Natural killer cell treated with Interleukin-12 subunit alpha and Interleukin-12 subunit beta and Interleukin-15 and Interleukin-18, amount 100 ng/mL, for 72 hours (primary cell): ENCODE measurements around the gene SNUPN. TPM values are rescaled to one million over a fixed set of nuclear protein-coding genes. Genes with fewer than 3 reads are reported as not detected.

Source experiments
- ATAC-seq, 2 donors: fragments of 150-1000 bp; cut with Tn5 transposase in 1 of 2; sonication (Bioruptor Pico), chemical (Tn5 transposase) in 1 of 2; 2 replicates each; pipeline ENCODE4 v1.10.0; 2021
- DNase-seq: peaks from one replicate; pipeline ENCODE4 v3.0.0; 2022; ENCODE audit warnings: low spot score
- H3K27ac Mint-ChIP-seq, 2 donors: 1 replicate in 1 of 2; 2 replicates in 1 of 2; pipeline ENCODE4 v1.8.0; 2022; ENCODE audit warnings: mixed read lengths in 2 of 2, mild to moderate bottlenecking in 1 of 2, moderate library complexity in 1 of 2
- H3K27me3 Mint-ChIP-seq, 2 donors: 1 replicate in 1 of 2; 2 replicates in 1 of 2; pipeline ENCODE4 v1.8.0; 2022; ENCODE audit warnings: mixed read lengths in 2 of 2
- H3K36me3 Mint-ChIP-seq: one replicate; pipeline ENCODE4 v1.8.0; 2022; ENCODE audit warnings: mixed read lengths
- H3K4me1 Mint-ChIP-seq, 2 donors: 1 replicate in 1 of 2; 2 replicates in 1 of 2; pipeline ENCODE4 v1.8.0; 2022; ENCODE audit warnings: low read depth in 2 of 2, mixed read lengths in 2 of 2, mild to moderate bottlenecking in 1 of 2
- H3K4me3 Mint-ChIP-seq: one replicate; pipeline ENCODE4 v1.8.0; 2022; ENCODE audit warnings: mixed read lengths
- H3K9me3 Mint-ChIP-seq: 2 replicates; pipeline ENCODE4 v1.8.0; 2022; ENCODE audit warnings: mixed read lengths
- total RNA-seq, 2 donors: library from RNA; stranded (reverse); gene quantifications; one replicate each; pipeline ENCODE4 v1.2.3, GENCODE V29; 2022

Gene SNUPN
- total RNA-seq, 2 donors from 2014 or later: 15.5 to 26.7 TPM

DNA sequence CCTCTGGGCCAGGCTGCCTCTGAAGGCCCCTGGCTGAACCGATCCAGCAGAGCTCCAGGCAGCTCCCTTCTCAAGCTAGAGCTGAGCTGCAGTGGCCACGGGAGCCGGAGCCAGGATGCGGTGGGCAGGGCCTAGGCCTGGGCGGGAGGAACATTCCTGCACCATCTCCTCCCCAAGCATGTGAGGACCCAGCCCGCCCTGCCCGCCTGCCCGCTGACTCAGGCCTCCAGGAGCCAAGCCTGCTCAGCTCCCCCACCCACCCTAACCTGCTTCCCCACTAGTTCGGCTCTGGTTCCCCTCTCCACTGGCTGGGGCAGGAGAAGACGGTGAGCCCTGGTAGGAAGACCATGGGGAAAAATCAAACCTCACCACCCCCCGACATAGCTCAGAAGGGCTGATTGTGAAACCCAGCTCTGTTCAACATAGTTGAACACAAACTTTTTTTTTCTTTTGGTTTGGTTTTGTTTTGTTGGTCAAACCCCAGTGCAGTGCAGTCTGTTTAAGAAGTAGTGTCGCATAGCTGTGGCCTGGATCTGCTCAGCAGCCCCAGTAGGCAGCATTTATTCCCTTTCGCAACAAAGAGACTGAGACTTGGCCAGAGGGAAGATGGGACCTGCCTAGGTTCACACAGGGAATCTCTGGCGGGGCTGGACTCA lies 35.7 kb upstream of the SNUPN start:
- H3K27me3 Mint-ChIP-seq: no peaks in the 10 kb centered on the region
- H3K4me3 Mint-ChIP-seq: no peak overlapping the region
- DNase-seq (no peak), ATAC-seq (no peak)
- H3K9me3 Mint-ChIP-seq: no peaks in the 10 kb centered on the region
- peaks cover 0 to 4% of the 10 kb centered on the region in 2 donors for H3K4me1 Mint-ChIP-seq
- no peaks in the 10 kb centered on the region for H3K36me3 Mint-ChIP-seq
- H3K27ac Mint-ChIP-seq: no peak overlapping the region

GRCh38 chr15:75659928-75660645 lies 34.6 kb upstream of the SNUPN start:
- H3K4me1 Mint-ChIP-seq: no peaks in the 10 kb centered on the region
- no peak overlapping the region for H3K4me3 Mint-ChIP-seq
- ATAC-seq: peak in 1 of 2 donors; percentile 6
- DNase-seq: no peak
- H3K27ac Mint-ChIP-seq: no peak overlapping the region
- no peaks in the 10 kb centered on the region for H3K9me3 Mint-ChIP-seq
- no peaks in the 10 kb centered on the region for H3K36me3 Mint-ChIP-seq
- H3K27me3 Mint-ChIP-seq: no peaks in the 10 kb centered on the region

GRCh38 chr15:75659141-75659771 lies 33.7 kb upstream of the SNUPN start:
- Mint-ChIP-seq H3K4me3 (no peak overlapping the region), H3K9me3 (no peaks in the 10 kb centered on the region), H3K27ac (no peak overlapping the region), H3K36me3 (no peaks in the 10 kb centered on the region), H3K27me3 (no peaks in the 10 kb centered on the region), H3K4me1 (no peaks in the 10 kb centered on the region)
- ATAC-seq (no peak), DNase-seq (no peak)

- Mint-ChIP-seq H3K9me3 (no peaks in the 10 kb centered on the region), H3K4me3 (no peak overlapping the region)
Measured at GRCh38 chr15:75656813-75657212, 31.3 kb upstream of the SNUPN start.

GRCh38 chr15:75656331-75656730 lies 30.8 kb upstream of the SNUPN start:
- H3K27me3 Mint-ChIP-seq: no peaks in the 10 kb centered on the region
- no peak overlapping the region for H3K27ac Mint-ChIP-seq
- ATAC-seq (no peak), DNase-seq (no peak)
- H3K4me3 Mint-ChIP-seq: no peak overlapping the region
- H3K4me1 Mint-ChIP-seq: peaks cover 7% of the 10 kb centered on the region in 2 donors
- no peaks in the 10 kb centered on the region for H3K36me3 Mint-ChIP-seq
- no peaks in the 10 kb centered on the region for H3K9me3 Mint-ChIP-seq

More at GRCh38 chr15:75656813-75657212, 31.3 kb upstream of the SNUPN start:
- H3K4me1 Mint-ChIP-seq: peaks cover 3 to 5% of the 10 kb centered on the region in 2 donors
- ATAC-seq: no peak
- DNase-seq: no peak
- no peaks in the 10 kb centered on the region for H3K36me3 Mint-ChIP-seq
- no peak overlapping the region for H3K27ac Mint-ChIP-seq
- no peaks in the 10 kb centered on the region for H3K27me3 Mint-ChIP-seq

DNA sequence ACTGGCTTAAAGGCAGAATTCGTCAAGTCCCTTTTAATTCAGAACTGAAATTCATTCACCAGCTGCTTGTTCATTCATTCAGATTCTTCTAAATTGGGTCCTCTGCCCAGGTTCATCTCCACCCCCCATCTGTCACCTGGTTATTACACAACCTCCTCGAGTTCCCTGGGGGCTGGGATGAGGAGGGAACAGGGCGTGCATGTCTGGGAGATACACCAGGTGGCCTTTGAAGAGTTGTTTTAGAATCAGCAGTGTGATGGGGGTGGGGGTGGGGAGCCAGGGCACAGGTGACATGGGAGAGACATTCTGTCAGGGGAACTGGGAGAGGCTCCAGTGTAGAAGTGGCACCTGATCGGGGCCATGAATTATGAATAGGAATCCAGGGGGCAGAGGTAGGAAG lies 30.4 kb upstream of the SNUPN start:
- H3K27me3 Mint-ChIP-seq: no peaks in the 10 kb centered on the region
- no peaks in the 10 kb centered on the region for H3K36me3 Mint-ChIP-seq
- H3K27ac Mint-ChIP-seq: no peak overlapping the region
- no peak for DNase-seq
- peaks cover 11% of the 10 kb centered on the region in 2 donors for H3K4me1 Mint-ChIP-seq
- H3K9me3 Mint-ChIP-seq: no peaks in the 10 kb centered on the region
- ATAC-seq: no peak
- H3K4me3 Mint-ChIP-seq: no peak overlapping the region

- DNase-seq (no peak), ATAC-seq (no peak)
- Mint-ChIP-seq H3K36me3 (no peaks in the 10 kb centered on the region), H3K9me3 (no peaks in the 10 kb centered on the region), H3K4me3 (no peak overlapping the region), H3K27ac (no peak overlapping the region), H3K27me3 (no peaks in the 10 kb centered on the region), H3K4me1 (peaks cover 17 to 21% of the 10 kb centered on the region in 2 donors)
Measured at GRCh38 chr15:75654201-75654907, 28.8 kb upstream of the SNUPN start.

GRCh38 chr15:75653347-75653913 lies 27.9 kb upstream of the SNUPN start:
- H3K36me3 Mint-ChIP-seq: no peaks in the 10 kb centered on the region
- no peak overlapping the region for H3K27ac Mint-ChIP-seq
- H3K4me3 Mint-ChIP-seq: no peak overlapping the region
- no peaks in the 10 kb centered on the region for H3K9me3 Mint-ChIP-seq
- peaks cover 17 to 21% of the 10 kb centered on the region in 2 donors for H3K4me1 Mint-ChIP-seq
- DNase-seq (no peak), ATAC-seq (no peak)
- H3K27me3 Mint-ChIP-seq: no peaks in the 10 kb centered on the region

- no peaks in the 10 kb centered on the region for H3K27me3 Mint-ChIP-seq
- H3K4me3 Mint-ChIP-seq: peak overlapping the region; percentile 55
- no peaks in the 10 kb centered on the region for H3K36me3 Mint-ChIP-seq
- ATAC-seq: peak in 1 of 2 donors; percentile 14
- H3K27ac Mint-ChIP-seq: peak overlapping the region in 1 of 2 donors; percentile 60
- no peaks in the 10 kb centered on the region for H3K9me3 Mint-ChIP-seq
- peaks cover 18 to 26% of the 10 kb centered on the region in 2 donors for H3K4me1 Mint-ChIP-seq
- DNase-seq: no peak
Measured at GRCh38 chr15:75651810-75652543, 26.5 kb upstream of the SNUPN start.

DNA sequence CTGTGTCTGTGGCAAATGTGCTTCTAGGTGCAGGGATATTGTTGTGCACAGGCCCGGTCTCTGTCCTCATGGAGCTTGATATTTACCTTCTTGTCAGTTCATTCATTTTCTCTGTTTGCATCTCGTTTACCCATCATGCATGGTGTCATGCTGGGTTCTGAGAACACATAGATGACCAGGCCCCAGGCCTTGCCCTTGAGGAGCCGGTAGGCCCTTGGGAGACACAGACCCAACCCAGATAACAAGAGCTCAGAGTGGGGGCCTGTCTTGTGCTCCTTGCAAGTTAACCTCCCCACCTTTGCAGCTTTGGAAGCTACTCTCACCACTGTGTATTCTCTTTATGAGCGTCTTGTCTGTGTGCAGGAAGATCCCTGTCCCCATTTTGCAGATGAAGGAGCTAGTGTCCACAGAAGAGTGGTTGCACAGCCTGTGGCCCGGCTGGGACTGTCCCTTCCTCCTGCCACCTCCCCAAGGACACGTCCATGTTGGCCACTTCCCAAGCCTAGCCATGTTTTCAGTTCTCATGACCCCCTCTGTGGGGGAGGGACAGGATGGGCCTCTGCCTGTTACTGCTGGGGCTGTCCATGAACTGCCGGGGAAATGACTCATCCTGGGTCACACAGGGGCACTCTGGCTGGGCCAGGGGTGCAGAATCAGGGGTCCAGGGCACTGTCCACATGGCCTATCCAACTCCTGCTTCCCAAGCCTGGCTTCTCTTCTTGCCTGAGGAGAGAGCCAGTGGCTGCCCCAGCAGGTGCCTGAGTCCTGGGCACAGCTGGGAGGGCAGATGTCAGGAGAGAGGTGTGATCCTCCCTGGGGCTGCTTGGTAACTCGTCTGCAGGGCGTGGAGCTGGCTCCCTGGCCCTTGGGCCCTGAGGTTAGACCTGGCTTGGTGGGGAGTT lies 25.6 kb upstream of the SNUPN start:
- Mint-ChIP-seq H3K27ac (peak overlapping the region; percentile 60 to 65), H3K36me3 (no peaks in the 10 kb centered on the region), H3K4me1 (peaks cover 22 to 32% of the 10 kb centered on the region in 2 donors), H3K4me3 (peak overlapping the region; percentile 43), H3K27me3 (no peaks in the 10 kb centered on the region), H3K9me3 (no peaks in the 10 kb centered on the region)
- peak in 1 of 2 donors; percentile 52 for ATAC-seq
- DNase-seq: no peak

- Mint-ChIP-seq H3K9me3 (no peaks in the 10 kb centered on the region), H3K4me3 (peak overlapping the region; percentile 19), H3K36me3 (no peaks in the 10 kb centered on the region), H3K4me1 (peaks cover 22 to 32% of the 10 kb centered on the region in 2 donors), H3K27ac (peak overlapping the region in 1 of 2 donors; percentile 43), H3K27me3 (no peaks in the 10 kb centered on the region)
- ATAC-seq (no peak), DNase-seq (no peak)
Measured at GRCh38 chr15:75649848-75650247, 24.3 kb upstream of the SNUPN start.

DNA sequence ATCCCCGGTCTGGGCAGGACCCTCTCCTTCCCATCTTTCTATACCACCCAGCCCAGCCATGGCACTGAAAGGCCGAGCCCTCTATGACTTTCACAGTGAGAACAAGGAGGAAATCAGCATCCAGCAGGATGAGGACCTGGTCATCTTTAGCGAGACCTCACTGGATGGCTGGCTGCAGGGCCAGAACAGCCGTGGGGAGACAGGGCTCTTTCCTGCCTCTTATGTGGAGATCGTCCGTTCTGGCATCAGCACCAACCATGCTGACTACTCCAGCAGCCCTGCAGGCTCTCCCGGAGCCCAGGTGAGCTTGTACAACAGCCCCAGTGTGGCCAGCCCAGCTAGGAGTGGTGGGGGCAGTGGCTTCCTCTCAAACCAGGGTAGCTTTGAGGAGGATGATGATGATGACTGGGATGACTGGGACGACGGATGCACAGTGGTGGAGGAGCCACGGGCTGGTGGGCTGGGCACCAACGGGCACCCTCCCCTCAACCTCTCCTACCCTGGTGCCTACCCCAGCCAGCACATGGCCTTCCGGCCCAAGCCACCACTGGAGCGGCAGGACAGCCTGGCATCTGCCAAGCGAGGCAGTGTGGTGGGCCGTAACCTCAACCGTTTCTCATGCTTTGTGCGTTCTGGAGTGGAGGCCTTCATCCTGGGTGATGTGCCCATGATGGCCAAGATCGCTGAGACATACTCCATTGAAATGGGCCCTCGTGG lies 23.7 kb upstream of the SNUPN start:
- Mint-ChIP-seq H3K27ac (peak overlapping the region in 1 of 2 donors; percentile 43), H3K4me3 (peak overlapping the region; percentile 19), H3K36me3 (no peaks in the 10 kb centered on the region), H3K9me3 (no peaks in the 10 kb centered on the region), H3K27me3 (no peaks in the 10 kb centered on the region), H3K4me1 (peaks cover 22 to 34% of the 10 kb centered on the region in 2 donors)
- ATAC-seq (no peak), DNase-seq (no peak)
